Astrocyte (in vitro differentiated cells and primary cell): ENCODE results near the gene AOC1.

Experiments used
- CTCF ChIP-seq: IDR thresholded peaks from 2 replicates; pipeline ENCODE4 v1.5.1; 2011; ENCODE audit warnings: low read depth, mild to moderate bottlenecking, inconsistent platforms, low read length, moderate library complexity; ENCODE audit not compliant: insufficient read depth
- EZH2 ChIP-seq: IDR thresholded peaks from 2 replicates; pipeline ENCODE4 v1.6.1; 2012; ENCODE audit warnings: mild to moderate bottlenecking, low read length, inconsistent platforms; ENCODE audit not compliant: insufficient read depth

DNA sequence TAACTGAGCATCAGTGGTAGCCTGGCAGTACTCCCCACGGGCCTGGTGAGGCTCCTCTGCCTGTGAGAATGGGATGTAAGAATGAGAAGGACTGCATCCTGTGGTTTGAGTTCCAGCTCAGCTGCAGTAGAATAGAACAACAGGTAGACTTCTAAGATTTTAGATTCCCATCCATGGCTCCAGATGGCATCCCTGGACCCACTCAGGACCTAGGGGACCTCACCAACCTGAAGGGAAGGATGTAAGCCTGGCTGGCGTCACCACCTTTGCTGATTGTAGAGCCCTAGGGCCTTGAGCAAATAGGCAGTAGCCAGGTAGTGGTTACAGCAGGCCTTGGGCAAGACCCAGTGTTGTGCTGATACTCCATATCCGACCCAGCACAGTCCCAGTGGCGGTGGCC lies 9.6 kb upstream of the AOC1 start:
- TF ChIP-seq CTCF: no peak
- no peak for TF ChIP-seq EZH2
